A673 (cell line): ENCODE data around the gene GSTM5. TPM values are rescaled to one million over a fixed set of nuclear protein-coding genes. Genes with fewer than 3 reads are reported as not detected.
"Not testable (repeated sequence)": the region's sequence is repeated elsewhere in the genome, so short reads cannot be mapped to it uniquely, and the experiment has no call there.

Experiments
- BruUV-seq: library from RNA; stranded (reverse); fragments of 400-500 nt; replicated peaks from 2 replicates; lab custom pipeline; 2021; lab: Mats Ljungman, UMichigan
- CTCF ChIA-PET: fragments of 300-600 bp; sonication (Branson Sonifier 250); formaldehyde crosslinking; loops from one replicate; lab custom pipeline; 2022; ENCODE audit warnings: antibody characterized with exemption; lab: Charles Lee
- POLR2A ChIA-PET: fragments of 300-600 bp; sonication (Branson Sonifier 250); formaldehyde crosslinking; loops from one replicate; lab custom pipeline; 2022; ENCODE audit warnings: antibody characterized with exemption; ENCODE audit not compliant: low non-redundant PET; lab: Charles Lee
- DNase-seq: peaks from one replicate; pipeline ENCODE4 v3.0.0-alpha.2; 2015; ENCODE audit warnings: low spot score
- H3K27ac ChIP-seq: fragments of 200-600 bp; sonication (generic); 2 replicates; pipeline ENCODE4 v1.5.1; 2016; ENCODE audit warnings: mixed run types, low read depth, mild to moderate bottlenecking, mixed read lengths, antibody characterized with exemption, low read length; ENCODE audit not compliant: poor library complexity, severe bottlenecking
- H3K27me3 ChIP-seq: fragments of 200-600 bp; sonication (generic); replicated peaks from 2 replicates; pipeline ENCODE4 v1.6.1; 2017; ENCODE audit warnings: mixed run types, low read depth, mild to moderate bottlenecking, mixed read lengths, antibody characterized with exemption, low read length; ENCODE audit not compliant: insufficient read depth, poor library complexity
- H3K36me3 ChIP-seq: fragments of 200-600 bp; sonication (generic); 2 replicates; pipeline ENCODE4 v1.6.1; 2016; ENCODE audit warnings: mixed run types, mild to moderate bottlenecking, mixed read lengths, antibody characterized with exemption, low read length; ENCODE audit not compliant: insufficient read depth, poor library complexity, severe bottlenecking
- H3K4me1 ChIP-seq: fragments of 200-600 bp; sonication (generic); 2 replicates; pipeline ENCODE4 v1.6.1; 2017; ENCODE audit warnings: mixed run types, mild to moderate bottlenecking, mixed read lengths, antibody characterized with exemption, low read length; ENCODE audit not compliant: insufficient read depth, poor library complexity, severe bottlenecking
- H3K4me3 ChIP-seq: fragments of 200-600 bp; sonication (generic); 2 replicates; pipeline ENCODE4 v1.5.1; 2016; ENCODE audit warnings: low read depth, mixed run types, mild to moderate bottlenecking, mixed read lengths, low read length; ENCODE audit not compliant: poor library complexity, severe bottlenecking
- H3K9me3 ChIP-seq: fragments of 200-600 bp; sonication (generic); 2 replicates; pipeline ENCODE4 v1.6.1; 2016; ENCODE audit warnings: mixed run types, low read depth, mild to moderate bottlenecking, mixed read lengths, antibody characterized with exemption, low read length; ENCODE audit not compliant: poor library complexity, severe bottlenecking
- CTCF ChIP-seq: fragments of 300-800, 200-600 bp; sonication (generic); conservative IDR thresholded peaks from 2 replicates; pipeline ENCODE4 v1.5.1; 2017; ENCODE audit warnings: low read depth, mild to moderate bottlenecking, antibody characterized with exemption, low read length, moderate library complexity, mixed read lengths
- EZH2 ChIP-seq: fragments of 200-600 bp; sonication (generic); IDR thresholded peaks from 2 replicates; pipeline ENCODE4 v1.6.1; 2017; ENCODE audit warnings: borderline replicate concordance, low read depth, mild to moderate bottlenecking, mixed read lengths, antibody characterized with exemption, low read length; ENCODE audit not compliant: poor library complexity, severe bottlenecking
- intact Hi-C: fragments of 100-400 bp; cut with micrococcal nuclease; formaldehyde crosslinking; loops from one replicate; pipeline ENCODE4 v1.10.0; 2022; ENCODE audit not compliant: unreplicated experiment
- total RNA-seq: library from RNA; stranded (reverse); gene quantifications from 2 replicates; pipeline ENCODE4 v1.2.3, GENCODE V29; 2021

Gene GSTM5
- total RNA-seq, 1 experiment from 2014 or later: 0.43 TPM

GRCh38 chr1:109671067-109671466 is 41.0 kb upstream of the GSTM5 start:
- no peaks in the 10 kb centered on the region for H3K9me3 ChIP-seq
- no peak overlapping the region for H3K27ac ChIP-seq
- peaks cover 12% of the 10 kb centered on the region for H3K4me1 ChIP-seq
- BruUV-seq: no TSS peak
- intact Hi-C loops: no loop called here
- POLR2A ChIA-PET: no interaction called here
- H3K4me3 ChIP-seq: no peak overlapping the region
- DNase-seq: no peak
- no peak for TF ChIP-seq EZH2
- no peak for TF ChIP-seq CTCF
- CTCF ChIA-PET: no interaction called here
- no peaks in the 10 kb centered on the region for H3K27me3 ChIP-seq
- no peaks in the 10 kb centered on the region for H3K36me3 ChIP-seq

GRCh38 chr1:109673861-109674260 is 38.2 kb upstream of the GSTM5 start:
- POLR2A ChIA-PET, CTCF ChIA-PET, H3K4me1 ChIP-seq, DNase-seq, H3K27me3 ChIP-seq, H3K27ac ChIP-seq, BruUV-seq, H3K36me3 ChIP-seq, H3K4me3 ChIP-seq, H3K9me3 ChIP-seq, intact Hi-C loops: not testable (repeated sequence)

- H3K36me3 ChIP-seq, H3K27me3 ChIP-seq, DNase-seq, H3K4me3 ChIP-seq, H3K27ac ChIP-seq, H3K4me1 ChIP-seq, intact Hi-C loops, POLR2A ChIA-PET, CTCF ChIA-PET, H3K9me3 ChIP-seq, BruUV-seq: not testable (repeated sequence)
Observed at GRCh38 chr1:109676683-109677381, 35.2 kb upstream of the GSTM5 start.

- no peak for DNase-seq
- no peak overlapping the region for H3K27ac ChIP-seq
- POLR2A ChIA-PET: no interaction called here
- H3K4me1 ChIP-seq: no peaks in the 10 kb centered on the region
- intact Hi-C loops: no loop called here
- BruUV-seq: no TSS peak
- H3K4me3 ChIP-seq: no peak overlapping the region
- TF ChIP-seq CTCF: no peak
- TF ChIP-seq EZH2: no peak
- H3K27me3 ChIP-seq: no peaks in the 10 kb centered on the region
- no peaks in the 10 kb centered on the region for H3K36me3 ChIP-seq
- CTCF ChIA-PET: no interaction called here
- H3K9me3 ChIP-seq: no peaks in the 10 kb centered on the region
Observed at GRCh38 chr1:109677459-109677858, 34.6 kb upstream of the GSTM5 start.

GRCh38 chr1:109678637-109679036 is 33.4 kb upstream of the GSTM5 start:
- H3K4me3 ChIP-seq, H3K4me1 ChIP-seq, CTCF ChIA-PET, BruUV-seq, H3K27ac ChIP-seq, H3K36me3 ChIP-seq, POLR2A ChIA-PET, H3K27me3 ChIP-seq, intact Hi-C loops, H3K9me3 ChIP-seq, DNase-seq: not testable (repeated sequence)

GRCh38 chr1:109684777-109685176 is 27.3 kb upstream of the GSTM5 start:
- H3K36me3 ChIP-seq, POLR2A ChIA-PET, H3K4me3 ChIP-seq, BruUV-seq, CTCF ChIA-PET, H3K9me3 ChIP-seq, H3K27me3 ChIP-seq, H3K4me1 ChIP-seq, H3K27ac ChIP-seq, DNase-seq, intact Hi-C loops: not testable (repeated sequence)
